T47D (cell line): Measurements from ENCODE around the gene KCNQ4.
A peak's percentile ranks its signal among the peaks of the same experiment; 100 is the strongest.

Experiments
- DNase-seq, 2 experiments: peaks; one replicate each; pipeline versions ENCODE4 v3.0.0 to v3.0.0-alpha.2; 2011 to 2012; ENCODE audit warnings: low read depth in 1 of 2, low spot score in 1 of 2
- JUND ChIP-seq: IDR thresholded peaks from 2 replicates; pipeline ENCODE4 v1.6.1; 2012; ENCODE audit warnings: low read depth
- in situ Hi-C: cut with HindIII; loops from 2 replicates; pipeline ENCODE4 v1.10.0; 2016; ENCODE audit warnings: low sequenced_read_pairs, low pct_unique_long_range_greater_than_20kb

The KCNQ4 gene

GRCh38 chr1:40887652-40888051 is 104.1 kb downstream of the KCNQ4 start:
- TF ChIP-seq JUND: no peak
- peak in 1 of 2 experiments; percentile 33 for DNase-seq
- in situ Hi-C loops: no loop called here
